Loucy (cell line): ENCODE data around the gene XRCC2.

Source experiments
- CTCF ChIP-seq: fragments of 200-600 bp; sonication (generic); conservative IDR thresholded peaks from 2 replicates; pipeline ENCODE4 v1.5.1; 2014; ENCODE audit warnings: mild to moderate bottlenecking, antibody characterized with exemption, low read length
- EZH2phosphoT487 ChIP-seq: fragments of 200-600 bp; IDR thresholded peaks from 2 replicates; pipeline ENCODE4 v1.6.1; 2018; ENCODE audit warnings: antibody characterized with exemption, mild to moderate bottlenecking, moderate library complexity, borderline replicate concordance

- TF ChIP-seq CTCF (no peak), EZH2phosphoT487 (no peak)
Observed at GRCh38 chr7:152607007-152607406, 68.9 kb downstream of the XRCC2 start.
